ENCODE measurements around the gene MAP9. TPM values are rescaled to one million over a fixed set of nuclear protein-coding genes. Genes with fewer than 3 reads are reported as not detected.

Gene MAP9
- polyA plus RNA-seq, 1 experiment: 13.9 TPM

- Histone ChIP-seq H3K27me3 (ENCODE audit: control insufficient read depth, insufficient read depth, low read length) (no peaks in the 10 kb centered on the region), H3K4me3 (ENCODE audit: low read depth, low read length) (no peak overlapping the region), H3K9me3 (ENCODE audit: control insufficient read depth, insufficient read depth, low read length) (no peaks in the 10 kb centered on the region), H3K27ac (ENCODE audit: low read depth, low read length) (no peak overlapping the region)
- CTCF ChIA-PET: interaction anchor here (1.0 to 1.9 kb wide), 2 partner anchors 10 to 446 kb away, joined by 3 to 11 read pairs; no protein-coding TSS in a partner anchor
- DNase-seq (ENCODE audit: low read depth, low spot score): no peak
- TF ChIP-seq CTCF (IDR thresholded peaks at IDR 0.05; ENCODE audit: low read depth, low read length): no peak
- POLR2A ChIA-PET: no interaction called here
These were observed 36.7 kb upstream of the MAP9 start for GRCh38 chr4:155413451-155413850.

- H3K4me3 ChIP-seq (ENCODE audit: low read depth, low read length): no peak overlapping the region
- no peaks in the 10 kb centered on the region for H3K27me3 ChIP-seq (ENCODE audit: control insufficient read depth, insufficient read depth, low read length)
- no peak for TF ChIP-seq CTCF (IDR thresholded peaks at IDR 0.05; ENCODE audit: low read depth, low read length)
- no peaks in the 10 kb centered on the region for H3K9me3 ChIP-seq (ENCODE audit: control insufficient read depth, insufficient read depth, low read length)
- CTCF ChIA-PET: no interaction called here
- POLR2A ChIA-PET: no interaction called here
- no peak overlapping the region for H3K27ac ChIP-seq (ENCODE audit: low read depth, low read length)
- DNase-seq (ENCODE audit: low read depth, low spot score): no peak
These were observed 34.8 kb upstream of the MAP9 start for GRCh38 chr4:155411546-155411945.

- Histone ChIP-seq H3K9me3 (ENCODE audit: control insufficient read depth, insufficient read depth, low read length) (no peaks in the 10 kb centered on the region), H3K4me3 (ENCODE audit: low read depth, low read length) (no peak overlapping the region), H3K27me3 (ENCODE audit: control insufficient read depth, insufficient read depth, low read length) (no peaks in the 10 kb centered on the region), H3K27ac (ENCODE audit: low read depth, low read length) (no peak overlapping the region)
- TF ChIP-seq CTCF (IDR thresholded peaks at IDR 0.05; ENCODE audit: low read depth, low read length): no peak
- no peak for DNase-seq (ENCODE audit: low read depth, low spot score)
- ChIA-PET CTCF (interaction anchor here (1.3 kb wide), 1 partner anchor 379 kb away, joined by 4 read pairs; no protein-coding TSS in a partner anchor), POLR2A (no interaction called here)
These were observed 32.0 kb upstream of the MAP9 start for GRCh38 chr4:155408796-155409195.

GRCh38 chr4:155407480-155407879 is 30.7 kb upstream of the MAP9 start:
- H3K27ac ChIP-seq (ENCODE audit: low read depth, low read length): no peak overlapping the region
- CTCF ChIA-PET: interaction anchor here (1.3 kb wide), 1 partner anchor 380 kb away, joined by 4 read pairs; no protein-coding TSS in a partner anchor
- H3K4me3 ChIP-seq (ENCODE audit: low read depth, low read length): no peak overlapping the region
- POLR2A ChIA-PET: no interaction called here
- no peak for TF ChIP-seq CTCF (IDR thresholded peaks at IDR 0.05; ENCODE audit: low read depth, low read length)
- no peak for DNase-seq (ENCODE audit: low read depth, low spot score)
- no peaks in the 10 kb centered on the region for H3K27me3 ChIP-seq (ENCODE audit: control insufficient read depth, insufficient read depth, low read length)
- no peaks in the 10 kb centered on the region for H3K9me3 ChIP-seq (ENCODE audit: control insufficient read depth, insufficient read depth, low read length)

- ChIA-PET CTCF (interaction anchor here (1.1 to 8.0 kb wide), 14 partner anchors 12 to 1563 kb away, joined by 3 to 103 read pairs (median 8); partner anchors contain the start of genes CTSO and GUCY1B1), POLR2A (interaction anchor here (1.1 to 2.1 kb wide), 2 partner anchors 373 to 549 kb away, joined by 4 to 5 read pairs; partner anchors contain the start of gene CTSO)
- Histone ChIP-seq H3K27ac (ENCODE audit: low read depth, low read length) (no peak overlapping the region), H3K9me3 (ENCODE audit: control insufficient read depth, insufficient read depth, low read length) (no peaks in the 10 kb centered on the region), H3K27me3 (ENCODE audit: control insufficient read depth, insufficient read depth, low read length) (no peaks in the 10 kb centered on the region), H3K4me3 (ENCODE audit: low read depth, low read length) (no peak overlapping the region)
- TF ChIP-seq CTCF (IDR thresholded peaks at IDR 0.05; ENCODE audit: low read depth, low read length): no peak
- peak; percentile 16 for DNase-seq (ENCODE audit: low read depth, low spot score)
These were observed 28.3 kb upstream of the MAP9 start for GRCh38 chr4:155405059-155405458.

Measured in AG04450 (cell line).